Loucy (cell line): ENCODE data around the gene SEMA5A.

Experiments used
- CTCF ChIP-seq: fragments of 200-600 bp; sonication (generic); conservative IDR thresholded peaks from 2 replicates; pipeline ENCODE4 v1.5.1; 2014; ENCODE audit warnings: mild to moderate bottlenecking, antibody characterized with exemption, low read length
- EZH2phosphoT487 ChIP-seq: fragments of 200-600 bp; IDR thresholded peaks from 2 replicates; pipeline ENCODE4 v1.6.1; 2018; ENCODE audit warnings: antibody characterized with exemption, mild to moderate bottlenecking, moderate library complexity, borderline replicate concordance

GRCh38 chr5:9196403-9197227 lies 349.3 kb downstream of the SEMA5A start:
- TF ChIP-seq EZH2phosphoT487 (no peak), CTCF (no peak)
